Astrocyte (in vitro differentiated cells and primary cell): ENCODE results near the gene M6PR. TPM values are rescaled to one million over a fixed set of nuclear protein-coding genes. Genes with fewer than 3 reads are reported as not detected.

ENCODE experiments used
- DNase-seq: peaks from one replicate; pipeline ENCODE4 v3.0.0-alpha.2; 2010; ENCODE audit warnings: low read depth
- FAIRE-seq: peaks from 2 replicates; lab custom pipeline; 2011; peaks lifted over from hg19 to GRCh38; lab: Jason Lieb, UNC
- H2AFZ ChIP-seq: 2 replicates; pipeline ENCODE4 v1.6.0; 2012; ENCODE audit warnings: low read depth, low read length, inconsistent platforms
- H3K27ac ChIP-seq: 2 replicates; pipeline ENCODE4 v1.5.1; 2011; ENCODE audit warnings: low read depth, low read length, inconsistent platforms
- H3K27me3 ChIP-seq: 2 replicates; pipeline ENCODE4 v1.6.0; 2011; ENCODE audit warnings: low read length, inconsistent platforms; ENCODE audit not compliant: insufficient read depth
- H3K36me3 ChIP-seq: 2 replicates; pipeline ENCODE4 v1.5.1; 2011; ENCODE audit warnings: low read length, inconsistent platforms; ENCODE audit not compliant: insufficient read depth
- H3K4me1 ChIP-seq: 2 replicates; pipeline ENCODE4 v1.5.1; 2011; ENCODE audit warnings: low read length, inconsistent platforms; ENCODE audit not compliant: insufficient read depth
- H3K4me2 ChIP-seq: 2 replicates; pipeline ENCODE4 v1.6.0; 2012; ENCODE audit warnings: low read length, inconsistent platforms
- H3K4me3 ChIP-seq: 2 replicates; pipeline ENCODE4 v1.5.1; 2011; ENCODE audit warnings: low read depth, mild to moderate bottlenecking, low read length, inconsistent platforms; ENCODE audit not compliant: insufficient read depth
- H3K79me2 ChIP-seq: 2 replicates; pipeline ENCODE4 v1.6.0; 2012; ENCODE audit warnings: mild to moderate bottlenecking, low read length, inconsistent platforms; ENCODE audit not compliant: insufficient read depth
- H3K9ac ChIP-seq: 2 replicates; pipeline ENCODE4 v1.6.0; 2012; ENCODE audit warnings: mild to moderate bottlenecking, low read length, inconsistent platforms
- H3K9me3 ChIP-seq: 2 replicates; pipeline ENCODE4 v1.5.1; 2012; ENCODE audit warnings: low read depth, mild to moderate bottlenecking, low read length, inconsistent platforms; ENCODE audit not compliant: insufficient read depth
- H4K20me1 ChIP-seq: 2 replicates; pipeline ENCODE4 v1.6.0; 2012; ENCODE audit warnings: low read length, inconsistent platforms; ENCODE audit not compliant: insufficient read depth
- H3K27ac Mint-ChIP-seq: one replicate; pipeline ENCODE4 v1.8.0; 2021; ENCODE audit warnings: mild to moderate bottlenecking, mixed read lengths; ENCODE audit not compliant: unreplicated experiment
- H3K27me3 Mint-ChIP-seq: one replicate; pipeline ENCODE4 v1.8.0; 2021; ENCODE audit warnings: low read depth, mixed read lengths; ENCODE audit not compliant: unreplicated experiment
- H3K36me3 Mint-ChIP-seq: one replicate; pipeline ENCODE4 v1.8.0; 2021; ENCODE audit warnings: low read depth, mixed read lengths; ENCODE audit not compliant: unreplicated experiment
- H3K4me1 Mint-ChIP-seq: one replicate; pipeline ENCODE4 v1.8.0; 2021; ENCODE audit warnings: low read depth, mixed read lengths; ENCODE audit not compliant: unreplicated experiment
- H3K4me3 Mint-ChIP-seq: one replicate; pipeline ENCODE4 v1.8.0; 2021; ENCODE audit warnings: mild to moderate bottlenecking, moderate library complexity, mixed read lengths; ENCODE audit not compliant: unreplicated experiment
- H3K9me3 Mint-ChIP-seq: one replicate; pipeline ENCODE4 v1.8.0; 2021; ENCODE audit warnings: mild to moderate bottlenecking, mixed read lengths; ENCODE audit not compliant: unreplicated experiment
- CTCF ChIP-seq: IDR thresholded peaks from 2 replicates; pipeline ENCODE4 v1.5.1; 2011; ENCODE audit warnings: low read depth, mild to moderate bottlenecking, inconsistent platforms, low read length, moderate library complexity; ENCODE audit not compliant: insufficient read depth
- EZH2 ChIP-seq: IDR thresholded peaks from 2 replicates; pipeline ENCODE4 v1.6.1; 2012; ENCODE audit warnings: mild to moderate bottlenecking, low read length, inconsistent platforms; ENCODE audit not compliant: insufficient read depth
- total RNA-seq: library from RNA; stranded (reverse); gene quantifications from 2 replicates; pipeline ENCODE4 v1.2.1, GENCODE V29; 2021

M6PR gene
- total RNA-seq, 1 donor from 2014 or later: 159 TPM

GRCh38 chr12:8899830-8900229 lies 49.6 kb downstream of the M6PR start:
- H3K4me3 ChIP-seq: no peak overlapping the region
- no peaks in the 10 kb centered on the region for H3K4me1 ChIP-seq
- no peaks in the 10 kb centered on the region for H3K36me3 ChIP-seq
- no peaks in the 10 kb centered on the region for H3K79me2 ChIP-seq
- no peak overlapping the region for H3K27ac ChIP-seq
- H3K4me2 ChIP-seq: no peak overlapping the region
- H3K9ac ChIP-seq: no peak overlapping the region
- H3K4me3 Mint-ChIP-seq: no peak overlapping the region
- H3K9me3 ChIP-seq: no peaks in the 10 kb centered on the region
- no peaks in the 10 kb centered on the region for H3K27me3 ChIP-seq
- peaks cover 2% of the 10 kb centered on the region for H3K4me1 Mint-ChIP-seq
- no peaks in the 10 kb centered on the region for H3K36me3 Mint-ChIP-seq
- FAIRE-seq: no peak
- H3K9me3 Mint-ChIP-seq: peaks cover 2% of the 10 kb centered on the region
- no peaks in the 10 kb centered on the region for H4K20me1 ChIP-seq
- H3K27ac Mint-ChIP-seq: no peak overlapping the region
- no peak for TF ChIP-seq EZH2
- TF ChIP-seq CTCF: no peak
- H3K27me3 Mint-ChIP-seq: no peaks in the 10 kb centered on the region
- DNase-seq: no peak
- no peak overlapping the region for H2AFZ ChIP-seq

DNA sequence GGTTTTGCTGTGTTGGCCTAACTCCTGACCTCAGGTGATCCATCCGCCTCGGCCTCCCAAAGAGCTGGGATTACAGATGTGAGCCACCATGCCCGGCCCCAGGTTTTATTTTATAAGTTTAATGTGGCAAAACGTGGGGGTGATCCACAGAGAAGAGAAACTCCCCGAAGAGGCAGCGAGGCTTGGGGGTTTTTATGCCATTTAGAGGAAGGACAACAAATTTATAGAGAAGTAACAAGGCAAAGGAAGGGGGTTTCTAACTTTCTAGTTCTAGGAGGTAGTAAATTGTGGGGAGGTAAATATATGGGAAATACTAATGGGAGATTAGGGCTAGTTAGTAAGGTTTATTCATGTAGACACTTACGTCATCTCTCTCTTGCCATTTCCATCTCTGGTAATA lies 52.4 kb downstream of the M6PR start:
- Histone ChIP-seq H2AFZ (no peak overlapping the region), H3K79me2 (no peaks in the 10 kb centered on the region), H3K9me3 (no peaks in the 10 kb centered on the region), H3K27me3 (no peaks in the 10 kb centered on the region), H3K4me3 (no peak overlapping the region), H3K36me3 (no peaks in the 10 kb centered on the region), H3K9ac (no peak overlapping the region), H3K4me1 (no peaks in the 10 kb centered on the region), H4K20me1 (no peaks in the 10 kb centered on the region), H3K4me2 (no peak overlapping the region), H3K27ac (no peak overlapping the region)
- no peak overlapping the region for H3K4me3 Mint-ChIP-seq
- no peaks in the 10 kb centered on the region for H3K36me3 Mint-ChIP-seq
- FAIRE-seq (no peak), DNase-seq (no peak)
- H3K9me3 Mint-ChIP-seq: peaks cover 2% of the 10 kb centered on the region
- peaks cover 6% of the 10 kb centered on the region for H3K4me1 Mint-ChIP-seq
- TF ChIP-seq CTCF: no peak
- H3K27ac Mint-ChIP-seq: no peak overlapping the region
- H3K27me3 Mint-ChIP-seq: no peaks in the 10 kb centered on the region

- Histone ChIP-seq H3K27ac (no peak overlapping the region), H3K4me2 (no peak overlapping the region), H4K20me1 (no peaks in the 10 kb centered on the region), H3K4me1 (no peaks in the 10 kb centered on the region), H2AFZ (no peak overlapping the region), H3K9ac (no peak overlapping the region), H3K79me2 (no peaks in the 10 kb centered on the region), H3K9me3 (no peaks in the 10 kb centered on the region), H3K27me3 (no peaks in the 10 kb centered on the region), H3K36me3 (no peaks in the 10 kb centered on the region), H3K4me3 (no peak overlapping the region)
- no peak for FAIRE-seq
- Mint-ChIP-seq H3K27me3 (no peaks in the 10 kb centered on the region), H3K27ac (no peak overlapping the region), H3K9me3 (peaks cover 2% of the 10 kb centered on the region), H3K36me3 (no peaks in the 10 kb centered on the region), H3K4me3 (no peak overlapping the region), H3K4me1 (peaks cover 6% of the 10 kb centered on the region)
- no peak for TF ChIP-seq EZH2
- TF ChIP-seq CTCF: no peak
- no peak for DNase-seq
These were observed 54.5 kb downstream of the M6PR start for GRCh38 chr12:8894986-8895385.
